ENCODE results near the gene RFC2. TPM values are rescaled to one million over a fixed set of nuclear protein-coding genes. Genes with fewer than 3 reads are reported as not detected.

The RFC2 gene
- total and polyA plus RNA-seq, 2 of the 8 experiments (the other 6 are each of a cell fraction or from before 2014, with no cell fraction given), result 52.9 to 85.4 TPM

DNA sequence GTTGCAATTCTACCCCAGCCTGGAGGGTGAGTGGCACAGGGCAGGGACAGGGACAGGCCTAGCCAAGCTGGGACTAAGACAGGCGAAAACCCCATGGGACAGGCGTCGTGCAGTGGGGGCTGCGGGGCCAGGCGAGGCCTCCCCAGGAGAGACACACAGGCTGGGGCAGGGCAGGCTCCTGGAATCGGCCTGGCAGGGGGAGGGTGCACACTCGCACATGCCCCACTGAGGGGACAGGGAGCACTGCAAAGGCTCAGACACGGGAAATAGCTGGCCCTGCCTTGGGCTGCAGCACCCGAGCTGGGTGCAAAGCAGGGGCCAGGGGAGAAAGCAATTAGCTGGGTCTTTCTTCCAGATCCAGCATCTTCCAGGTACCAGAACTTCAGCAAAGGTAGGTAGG is 34.0 kb downstream of the RFC2 start (continued):
- TF ChIP-seq CHD7 (IDR thresholded peaks at IDR 0.05; ENCODE audit: insufficient replicate concordance, low read length) (no peak), CBX8 (IDR thresholded peaks at IDR 0.05; ENCODE audit: borderline replicate concordance, low read depth, low read length) (no peak), SP2 (IDR thresholded peaks at IDR 0.05; ENCODE audit: low read length) (no peak), ATF2 (IDR thresholded peaks at IDR 0.05; ENCODE audit: low read length) (no peak), KDM5A (IDR thresholded peaks at IDR 0.05; ENCODE audit: low read length) (no peak), BRCA1 (IDR thresholded peaks at IDR 0.05; ENCODE audit: low read depth, low read length) (no peak), ATF3 (IDR thresholded peaks at IDR 0.05; ENCODE audit: insufficient read depth, low read depth, low read length) (no peak)

All from H1 (cell line).